ENCODE data around the gene BDH1. TPM values are rescaled to one million over a fixed set of nuclear protein-coding genes. Genes with fewer than 3 reads are reported as not detected.
"Not testable (repeated sequence)": the region's sequence is repeated elsewhere in the genome, so short reads cannot be mapped to it uniquely, and the experiment has no call there.

Gene BDH1
- total and polyA plus RNA-seq, 3 donors from 2014 or later, result 12.8 to 22.4 (median 14.4) TPM

GRCh38 chr3:197485143-197485542 is 70.6 kb downstream of the BDH1 start:
- intact Hi-C loops (cut with DNase I; ENCODE audit: low total_unique reads), result no loop called here
- no peak overlapping the region for H3K27ac ChIP-seq
- no peak overlapping the region for H3K4me3 ChIP-seq
- 63 to 84% methylated on average over 5 of the region's 5 CpGs for WGBS, 2 donors
- no peaks in the 10 kb centered on the region for H3K36me3 ChIP-seq (ENCODE audit: low read depth, missing control alignments)
- peaks cover 5% of the 10 kb centered on the region for H3K4me1 ChIP-seq
- no peak for TF ChIP-seq POLR2A (IDR thresholded peaks at IDR 0.05)
- H3K9me3 ChIP-seq, result no peaks in the 10 kb centered on the region
- DNase-seq, result no peak
- H3K27me3 ChIP-seq, result no peaks in the 10 kb centered on the region

- no peak overlapping the region for H3K4me3 ChIP-seq
- H3K27me3 ChIP-seq, result no peaks in the 10 kb centered on the region
- peaks cover 5% of the 10 kb centered on the region for H3K4me1 ChIP-seq
- 88 to 91% methylated on average over 12 of the region's 12 CpGs for WGBS, 2 donors
- H3K36me3 ChIP-seq (ENCODE audit: low read depth, missing control alignments), result no peaks in the 10 kb centered on the region
- intact Hi-C loops (cut with DNase I; ENCODE audit: low total_unique reads), result no loop called here
- no peak for DNase-seq
- no peaks in the 10 kb centered on the region for H3K9me3 ChIP-seq
- H3K27ac ChIP-seq, result no peak overlapping the region
- TF ChIP-seq POLR2A (IDR thresholded peaks at IDR 0.05) (no peak), CTCF (IDR thresholded peaks at IDR 0.05) (no peak)
Measured at GRCh38 chr3:197484204-197484901, 71.4 kb downstream of the BDH1 start.

- Histone ChIP-seq H3K36me3 (ENCODE audit: low read depth, missing control alignments) (no peaks in the 10 kb centered on the region), H3K4me3 (no peak overlapping the region), H3K9me3 (no peaks in the 10 kb centered on the region), H3K4me1 (peaks cover 5% of the 10 kb centered on the region), H3K27ac (no peak overlapping the region), H3K27me3 (no peaks in the 10 kb centered on the region)
- TF ChIP-seq POLR2A (IDR thresholded peaks at IDR 0.05) (no peak), CTCF (IDR thresholded peaks at IDR 0.05) (no peak)
- no peak for DNase-seq
- 82 to 86% methylated on average over 4 of the region's 4 CpGs for WGBS, 2 donors
- intact Hi-C loops (cut with DNase I; ENCODE audit: low total_unique reads), result no loop called here
Measured at GRCh38 chr3:197482001-197482400, 73.8 kb downstream of the BDH1 start.

- intact Hi-C loops (cut with DNase I; ENCODE audit: low total_unique reads), result no loop called here
- Histone ChIP-seq H3K9me3 (no peaks in the 10 kb centered on the region), H3K27ac (no peak overlapping the region), H3K4me1 (peaks cover 5% of the 10 kb centered on the region), H3K27me3 (no peaks in the 10 kb centered on the region), H3K4me3 (no peak overlapping the region), H3K36me3 (ENCODE audit: low read depth, missing control alignments) (no peaks in the 10 kb centered on the region)
- TF ChIP-seq POLR2A (IDR thresholded peaks at IDR 0.05) (no peak), CTCF (IDR thresholded peaks at IDR 0.05) (no peak)
- 92 to 94% methylated on average over 3 of the region's 3 CpGs for WGBS, 2 donors
- DNase-seq, result no peak
Measured at GRCh38 chr3:197480320-197480719, 75.4 kb downstream of the BDH1 start.

GRCh38 chr3:197478746-197479668 is 76.8 kb downstream of the BDH1 start:
- H3K27me3 ChIP-seq, result no peaks in the 10 kb centered on the region
- TF ChIP-seq CTCF (IDR thresholded peaks at IDR 0.05) (no peak), POLR2A (IDR thresholded peaks at IDR 0.05) (no peak)
- H3K36me3 ChIP-seq (ENCODE audit: low read depth, missing control alignments), result no peaks in the 10 kb centered on the region
- WGBS, 2 donors, result 52 to 55% methylated on average over 11 of the region's 11 CpGs
- H3K4me3 ChIP-seq, result no peak overlapping the region
- no peaks in the 10 kb centered on the region for H3K9me3 ChIP-seq
- intact Hi-C loops (cut with DNase I; ENCODE audit: low total_unique reads), result no loop called here
- peak; percentile 30 for DNase-seq
- H3K27ac ChIP-seq, result no peak overlapping the region
- peaks cover 5% of the 10 kb centered on the region for H3K4me1 ChIP-seq

- not testable (repeated sequence) for DNase-seq
- WGBS, 2 donors, result 85 to 86% methylated on average over 7 of the region's 7 CpGs
Measured at GRCh38 chr3:197477816-197478215, 78.0 kb downstream of the BDH1 start.

More at GRCh38 chr3:197477816-197478215, 78.0 kb downstream of the BDH1 start:
- H3K36me3 ChIP-seq (ENCODE audit: low read depth, missing control alignments); H3K9me3 ChIP-seq; H3K4me3 ChIP-seq; H3K4me1 ChIP-seq; H3K27ac ChIP-seq; intact Hi-C loops (cut with DNase I; ENCODE audit: low total_unique reads); H3K27me3 ChIP-seq: not testable (repeated sequence)

Measured in testis (tissue), 3 donors.